Stimulated activated naive CD8-positive, alpha-beta T cell treated with anti-CD3 and anti-CD28 coated beads, Interleukin-15, Interleukin-2, amounts not matched to agents 100 U/mL and 50 U/mL, for 24 hours (primary cell): Measurements from ENCODE around the gene PNPLA8.
"Not testable (repeated sequence)": the region's sequence is repeated elsewhere in the genome, so short reads cannot be mapped to it uniquely, and the experiment has no call there.

Experiments
- ATAC-seq: fragments of 150-1000 bp; cut with Tn5 transposase; one replicate; pipeline ENCODE4 v1.10.0; 2021
- DNase-seq: peaks from one replicate; pipeline ENCODE4 v3.0.0; 2021

PNPLA8 gene

GRCh38 chr7:108533712-108534111 is 7.8 kb upstream of the PNPLA8 start:
- DNase-seq, result no peak
- no peak for ATAC-seq

DNA sequence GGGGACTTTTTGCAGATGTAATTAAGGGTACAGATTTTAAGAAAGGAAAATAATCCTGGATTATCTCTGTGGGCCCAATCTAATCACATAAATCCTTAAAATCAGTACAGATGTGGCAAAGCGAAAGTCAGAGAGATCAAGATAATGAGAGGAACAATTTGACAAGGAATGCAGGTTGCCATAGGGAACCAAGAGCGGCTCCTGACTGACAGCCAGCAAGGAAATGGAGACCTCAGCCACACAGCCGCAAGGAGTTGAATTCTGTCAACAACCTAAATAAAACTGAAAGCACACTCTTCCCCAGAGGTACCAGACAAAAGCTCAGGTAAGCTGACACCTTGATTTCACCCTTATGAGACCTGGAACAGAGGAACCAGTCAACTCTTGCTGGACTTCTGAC is 3.4 kb upstream of the PNPLA8 start:
- no peak for DNase-seq
- ATAC-seq, result no peak

DNA sequence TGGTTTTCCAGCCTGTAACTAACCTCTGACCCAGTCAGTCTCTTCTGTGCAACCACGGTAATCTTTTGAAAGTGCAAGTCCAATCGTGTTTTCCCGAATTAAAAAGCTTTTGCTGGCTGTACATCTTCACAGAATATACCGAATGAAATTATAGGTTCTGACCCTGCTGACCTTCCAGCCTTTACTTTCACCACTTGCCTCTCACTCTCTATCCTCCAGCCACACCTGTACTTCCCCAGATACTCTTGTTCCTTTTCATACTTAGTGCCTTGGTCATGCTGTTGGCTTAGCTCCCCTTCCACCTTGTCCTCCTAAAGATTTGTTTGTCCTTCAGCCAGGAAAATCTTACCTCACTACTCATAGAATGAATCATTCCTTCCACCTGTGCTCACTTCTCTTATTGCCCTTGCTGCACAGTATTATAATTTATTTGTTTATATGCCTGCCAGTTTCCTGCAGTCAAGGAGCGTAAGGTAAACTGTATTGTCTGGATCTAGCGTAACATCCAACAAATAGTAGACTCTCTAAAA is 2.3 kb upstream of the PNPLA8 start:
- DNase-seq (no peak), ATAC-seq (no peak)

GRCh38 chr7:108526768-108527017 is 758 bp upstream of the PNPLA8 start:
- ATAC-seq (no peak), DNase-seq (no peak)

- ATAC-seq (peak; percentile 47), DNase-seq (no peak)
Measured at GRCh38 chr7:108525327-108525984, 479 bp downstream of the PNPLA8 start.

DNA sequence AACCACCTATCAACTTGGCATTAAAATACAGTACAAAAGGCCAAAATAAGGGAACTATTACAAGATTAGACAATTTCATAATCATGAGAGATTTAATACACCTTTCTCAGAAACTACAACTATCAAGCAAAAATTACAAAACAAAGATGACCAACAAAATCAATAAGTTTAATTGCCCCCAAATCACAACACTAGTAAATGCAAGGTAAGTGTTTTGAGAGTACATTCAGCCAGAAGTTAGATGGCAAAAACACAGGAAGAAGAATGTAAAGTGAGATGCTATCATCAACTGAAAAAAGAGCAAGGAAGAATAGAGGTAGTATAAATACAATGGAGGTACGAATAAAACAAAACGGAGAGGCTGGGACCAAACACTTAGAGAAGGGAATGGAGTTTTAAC is 3.2 kb downstream of the PNPLA8 start:
- no peak for DNase-seq
- no peak for ATAC-seq

- no peak for ATAC-seq
Measured at GRCh38 chr7:108517951-108518350, 8.0 kb downstream of the PNPLA8 start.

GRCh38 chr7:108515630-108516029 is 10.3 kb downstream of the PNPLA8 start:
- DNase-seq, result no peak
- ATAC-seq, result no peak

More at GRCh38 chr7:108517951-108518350, 8.0 kb downstream of the PNPLA8 start:
- DNase-seq, result no peak

GRCh38 chr7:108515013-108515412 is 10.9 kb downstream of the PNPLA8 start:
- ATAC-seq, result no peak
- no peak for DNase-seq

GRCh38 chr7:108511939-108512338 is 14.0 kb downstream of the PNPLA8 start:
- no peak for ATAC-seq
- no peak for DNase-seq

DNA sequence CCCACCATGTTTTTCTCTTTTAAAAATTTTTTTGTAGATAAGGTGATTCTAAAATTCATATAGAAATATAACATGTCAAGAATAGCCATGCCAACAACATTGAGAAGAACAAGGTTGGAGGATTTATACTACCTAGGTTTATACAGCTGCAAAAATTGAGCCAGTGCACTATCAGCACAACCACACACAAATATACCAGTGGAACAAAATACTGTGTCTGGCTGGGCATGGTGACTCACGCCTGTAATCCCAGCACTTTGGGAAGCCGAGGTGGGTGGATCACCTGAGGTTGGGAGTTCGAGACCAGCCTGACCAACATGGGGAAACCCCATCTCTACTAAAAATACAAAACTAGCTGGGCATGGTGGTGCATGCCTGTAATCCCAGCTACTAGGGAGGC is 21.4 kb downstream of the PNPLA8 start:
- DNase-seq, result not testable (repeated sequence)
- ATAC-seq, result peak; percentile 55

GRCh38 chr7:108503112-108504026 is 22.6 kb downstream of the PNPLA8 start:
- DNase-seq, result no peak

GRCh38 chr7:108499566-108499965 is 26.4 kb downstream of the PNPLA8 start:
- ATAC-seq, result no peak

More at GRCh38 chr7:108503112-108504026, 22.6 kb downstream of the PNPLA8 start:
- ATAC-seq, result no peak

GRCh38 chr7:108498481-108498880 is 27.5 kb downstream of the PNPLA8 start:
- no peak for ATAC-seq
- DNase-seq, result no peak

More at GRCh38 chr7:108499566-108499965, 26.4 kb downstream of the PNPLA8 start:
- no peak for DNase-seq

DNA sequence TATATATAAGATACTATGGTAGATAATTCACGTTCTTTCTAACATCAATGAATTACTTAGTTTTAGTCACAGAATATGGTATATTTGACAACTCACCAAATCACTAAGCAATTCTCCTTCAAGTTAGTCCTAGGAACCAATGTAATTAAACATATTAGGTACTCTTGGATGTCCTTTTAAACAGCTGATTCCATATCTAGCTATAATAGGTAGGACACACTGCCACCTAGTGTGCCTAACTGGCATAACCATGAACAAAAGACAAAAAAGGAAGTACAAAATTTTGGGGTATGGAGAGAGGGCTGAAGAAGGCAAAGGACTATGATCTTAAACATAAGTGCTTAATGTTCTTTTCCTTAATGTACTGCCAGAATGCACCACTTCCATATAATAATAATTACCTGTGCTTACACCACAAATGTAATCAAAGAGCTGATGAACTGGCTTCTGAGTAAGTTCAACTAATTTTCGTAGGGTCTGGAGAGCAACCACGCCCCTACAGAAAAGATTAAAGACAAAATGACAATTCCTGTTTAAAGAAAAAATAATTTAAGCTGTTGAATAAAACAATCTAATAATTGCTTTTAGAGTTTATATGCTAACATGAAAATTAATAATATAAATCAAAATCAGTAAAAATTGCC is 28.7 kb downstream of the PNPLA8 start:
- peak; percentile 58 for DNase-seq
- ATAC-seq, result no peak

DNA sequence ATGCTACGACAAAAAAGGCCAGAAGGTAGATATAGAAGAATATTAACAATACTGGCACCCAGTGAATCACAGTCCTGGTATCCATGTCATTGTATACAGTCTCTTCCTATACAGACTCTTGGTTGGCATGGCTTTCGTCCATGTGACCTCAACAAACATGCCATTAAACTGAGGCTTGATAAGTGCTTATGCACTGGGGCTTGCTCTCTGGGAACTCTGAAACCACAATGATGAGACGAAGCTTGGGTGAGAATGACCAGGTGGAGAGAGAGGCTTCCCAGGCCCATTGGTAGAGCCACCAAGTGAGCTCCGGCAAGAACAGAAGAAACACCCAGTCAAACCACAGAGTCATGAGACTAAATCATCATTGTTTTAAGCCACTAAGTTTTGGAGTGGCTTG is 33.2 kb downstream of the PNPLA8 start:
- no peak for DNase-seq
- ATAC-seq, result no peak

DNA sequence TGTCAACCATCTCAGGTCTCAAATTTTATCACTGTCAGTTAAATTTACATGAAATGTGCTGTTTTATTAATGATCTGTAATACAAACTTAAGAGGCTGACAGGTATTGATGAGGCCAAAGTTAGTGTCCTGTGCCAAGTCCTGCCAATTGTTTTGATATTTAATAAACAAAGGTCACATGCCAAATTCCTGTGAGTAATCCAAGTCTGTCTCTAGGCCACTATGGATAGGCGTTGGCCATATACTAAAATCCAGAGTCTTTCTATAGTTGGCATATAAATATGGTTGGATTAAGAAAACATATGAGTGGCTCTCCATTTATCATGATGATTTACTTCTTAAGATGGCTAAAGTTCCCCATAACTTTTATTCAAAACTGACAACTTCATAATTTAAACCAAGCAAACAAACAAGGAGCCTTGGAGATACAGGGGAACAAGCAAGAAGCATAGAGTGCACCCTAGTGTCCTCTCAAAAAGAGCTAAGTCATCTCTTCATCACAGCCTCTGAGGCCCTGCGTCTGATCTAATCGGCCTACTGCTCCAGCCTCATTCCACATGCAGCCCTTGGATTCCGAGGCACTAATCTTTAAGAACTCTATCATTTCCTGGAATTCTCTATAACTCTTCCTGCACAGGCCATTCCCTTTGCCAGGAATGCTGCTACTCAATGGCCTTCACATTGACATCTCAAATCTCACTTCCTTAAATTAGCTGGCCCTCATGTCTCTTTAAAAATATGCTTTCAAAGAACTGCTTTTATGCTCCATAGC is 37.0 kb downstream of the PNPLA8 start:
- no peak for DNase-seq

DNA sequence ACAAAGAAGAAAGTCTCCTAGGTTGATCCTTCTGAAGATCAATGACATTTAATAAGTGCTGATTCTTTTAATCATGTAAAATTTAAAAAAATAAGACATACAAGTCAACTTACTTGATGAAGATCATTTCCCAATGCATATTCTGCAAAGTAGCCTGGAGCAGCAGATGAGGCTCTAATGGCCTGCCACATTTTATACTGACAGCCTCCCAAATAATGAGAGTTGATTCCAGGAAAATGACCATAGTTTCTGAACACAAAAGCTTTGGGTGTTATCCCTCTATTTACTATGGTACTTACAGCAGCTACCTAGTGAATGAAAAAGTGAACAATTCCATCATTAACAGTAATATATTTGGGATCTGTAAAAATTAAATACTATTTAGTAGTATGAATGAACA is 38.3 kb downstream of the PNPLA8 start:
- DNase-seq (no peak), ATAC-seq (no peak)

More for the DNA sequence above, 37.0 kb downstream of the PNPLA8 start:
- no peak for ATAC-seq

DNA sequence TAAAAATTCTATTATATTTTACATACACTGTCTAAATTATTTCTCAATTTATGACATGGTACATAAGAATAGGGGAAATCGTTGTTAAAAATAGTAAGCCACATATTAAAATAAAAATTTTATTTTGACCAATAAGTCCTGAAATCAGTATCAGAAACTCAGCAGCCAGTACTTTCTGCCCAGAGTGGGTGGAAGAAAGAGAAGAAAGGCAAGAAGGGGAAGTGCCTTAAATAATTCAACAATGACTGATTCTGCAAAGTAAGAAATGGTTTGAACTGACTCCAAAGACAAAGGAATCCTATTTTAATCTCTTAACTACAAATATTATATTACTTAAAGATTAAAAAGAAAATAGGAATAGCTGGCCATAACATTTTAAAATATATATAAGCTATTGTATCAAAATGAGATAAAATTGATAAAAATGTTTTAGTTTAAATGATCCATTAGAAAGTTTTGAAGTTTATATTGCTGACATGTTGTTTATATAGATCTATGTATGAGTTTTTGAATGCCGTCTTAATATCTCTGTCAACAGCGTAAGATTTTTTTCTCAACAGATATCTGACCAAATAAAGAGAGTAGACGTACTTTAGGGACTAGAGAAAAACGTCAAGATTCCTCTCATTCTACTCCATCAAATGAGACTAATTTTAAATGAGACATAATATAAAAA is 39.5 kb downstream of the PNPLA8 start:
- DNase-seq (no peak), ATAC-seq (no peak)

DNA sequence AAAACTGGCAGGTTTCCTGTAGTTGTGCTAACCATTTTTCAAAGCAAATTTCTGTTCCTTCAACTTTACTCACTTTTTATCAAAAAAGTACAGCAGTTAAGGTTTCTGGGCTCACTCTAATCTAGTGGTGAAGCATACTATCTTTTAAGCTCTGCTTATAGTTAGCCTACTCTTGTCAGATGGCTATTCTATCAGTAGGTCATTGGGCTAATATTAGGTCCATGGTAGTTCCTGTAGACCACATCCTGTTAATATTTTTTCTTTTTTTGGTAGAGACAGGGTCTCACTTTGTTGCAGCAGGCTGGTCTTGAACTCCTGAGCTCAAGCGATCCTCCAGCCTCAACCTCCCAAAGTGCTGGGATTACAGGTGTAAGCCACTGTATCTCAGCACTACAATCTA is 41.8 kb downstream of the PNPLA8 start:
- ATAC-seq (no peak), DNase-seq (no peak)

- ATAC-seq (no peak), DNase-seq (no peak)
Measured at GRCh38 chr7:108480311-108480710, 45.6 kb downstream of the PNPLA8 start.

GRCh38 chr7:108479751-108480150 is 46.2 kb downstream of the PNPLA8 start:
- DNase-seq (no peak), ATAC-seq (no peak)
